Measurements from ENCODE around the gene BLID. TPM values are rescaled to one million over a fixed set of nuclear protein-coding genes. Genes with fewer than 3 reads are reported as not detected.

BLID gene
- total RNA-seq, 1 experiment from 2014 or later, result 2.0 TPM

DNA sequence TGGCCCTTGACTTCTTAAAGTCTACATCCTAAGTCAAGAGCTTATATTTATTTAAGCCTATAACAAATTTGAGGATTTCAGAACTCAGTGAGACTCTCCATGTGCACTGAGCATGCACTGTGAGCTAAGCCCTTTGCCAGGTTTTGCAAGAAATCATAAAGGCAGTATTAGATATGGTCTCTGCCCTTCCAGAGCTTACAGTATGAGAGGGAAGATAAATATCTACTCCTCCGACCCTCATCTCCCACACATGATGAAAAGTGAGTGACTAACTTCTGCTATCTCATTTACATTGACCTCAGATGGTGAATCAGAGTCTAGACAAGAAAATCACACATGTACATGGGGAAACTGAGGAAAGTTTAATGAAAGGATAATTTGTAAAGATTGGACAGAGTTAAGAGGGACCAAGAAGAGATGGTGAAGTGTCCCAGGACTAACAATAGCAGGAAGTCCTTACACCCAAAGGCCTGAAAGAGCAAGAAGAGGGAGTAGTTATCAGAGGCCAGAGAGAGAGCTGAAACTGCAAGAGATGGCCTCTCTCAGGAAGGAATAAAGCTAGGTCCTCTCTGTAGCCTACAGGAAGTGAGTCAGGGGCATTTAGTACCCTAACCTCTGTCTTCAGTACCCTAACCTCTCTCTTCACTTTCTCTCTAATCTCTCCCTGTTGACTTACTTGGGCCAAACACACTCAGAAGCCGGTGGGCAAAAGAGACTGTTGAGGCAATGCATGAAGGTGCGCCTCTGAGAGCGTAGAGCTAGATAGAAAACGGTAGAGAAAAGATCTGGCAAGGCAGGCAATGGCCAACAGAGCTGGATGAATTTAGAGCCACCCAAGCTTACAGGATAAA is 23.0 kb upstream of the BLID start:
- H3K4me3 ChIP-seq, result no peak overlapping the region
- peaks cover 11% of the 10 kb centered on the region for H3K36me3 ChIP-seq (ENCODE audit: low read depth)
- ChIA-PET CTCF (no interaction called here), POLR2A (ENCODE audit: unreplicated experiment) (no interaction called here)
- no peak overlapping the region for H3K4me2 ChIP-seq
- peaks cover 17% of the 10 kb centered on the region; the same call in 1 of the 2 replicates for H3K79me2 ChIP-seq (ENCODE audit: low read depth)
- no peaks in the 10 kb centered on the region for H4K20me1 ChIP-seq (ENCODE audit: insufficient read depth)
- peaks cover 55% of the 10 kb centered on the region for H3K4me1 ChIP-seq (replicated peaks; ENCODE audit: insufficient read depth)
- intact Hi-C loops (cut with micrococcal nuclease; ENCODE audit: unreplicated experiment), result loop anchor here (10.0 kb wide), 1 partner anchor 484 kb away; no protein-coding TSS in a partner anchor
- no peak for DNase-seq
- no peaks in the 10 kb centered on the region for H3K9me2 ChIP-seq (ENCODE audit: insufficient read depth)
- no peaks in the 10 kb centered on the region; the same call in 1 of the 2 replicates for H3K9me3 ChIP-seq (ENCODE audit: insufficient read depth, low read depth)
- no peak overlapping the region for H2AFZ ChIP-seq
- TF ChIP-seq, protein P1, sequence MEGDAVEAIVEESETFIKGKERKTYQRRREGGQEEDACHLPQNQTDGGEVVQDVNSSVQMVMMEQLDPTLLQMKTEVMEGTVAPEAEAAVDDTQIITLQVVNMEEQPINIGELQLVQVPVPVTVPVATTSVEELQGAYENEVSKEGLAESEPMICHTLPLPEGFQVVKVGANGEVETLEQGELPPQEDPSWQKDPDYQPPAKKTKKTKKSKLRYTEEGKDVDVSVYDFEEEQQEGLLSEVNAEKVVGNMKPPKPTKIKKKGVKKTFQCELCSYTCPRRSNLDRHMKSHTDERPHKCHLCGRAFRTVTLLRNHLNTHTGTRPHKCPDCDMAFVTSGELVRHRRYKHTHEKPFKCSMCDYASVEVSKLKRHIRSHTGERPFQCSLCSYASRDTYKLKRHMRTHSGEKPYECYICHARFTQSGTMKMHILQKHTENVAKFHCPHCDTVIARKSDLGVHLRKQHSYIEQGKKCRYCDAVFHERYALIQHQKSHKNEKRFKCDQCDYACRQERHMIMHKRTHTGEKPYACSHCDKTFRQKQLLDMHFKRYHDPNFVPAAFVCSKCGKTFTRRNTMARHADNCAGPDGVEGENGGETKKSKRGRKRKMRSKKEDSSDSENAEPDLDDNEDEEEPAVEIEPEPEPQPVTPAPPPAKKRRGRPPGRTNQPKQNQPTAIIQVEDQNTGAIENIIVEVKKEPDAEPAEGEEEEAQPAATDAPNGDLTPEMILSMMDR (conservative IDR thresholded peaks at IDR 0.05), result no peak
- peak overlapping the region; percentile 74; the same call in 1 of the 2 replicates for H3K27ac ChIP-seq
- peaks cover 37% of the 10 kb centered on the region for H3F3A ChIP-seq (ENCODE audit: insufficient read depth, low read depth)
- no peaks in the 10 kb centered on the region for H3K27me3 ChIP-seq (ENCODE audit: insufficient read depth, low read depth)
- BruUV-seq (replicated peaks), result no TSS peak

DNA sequence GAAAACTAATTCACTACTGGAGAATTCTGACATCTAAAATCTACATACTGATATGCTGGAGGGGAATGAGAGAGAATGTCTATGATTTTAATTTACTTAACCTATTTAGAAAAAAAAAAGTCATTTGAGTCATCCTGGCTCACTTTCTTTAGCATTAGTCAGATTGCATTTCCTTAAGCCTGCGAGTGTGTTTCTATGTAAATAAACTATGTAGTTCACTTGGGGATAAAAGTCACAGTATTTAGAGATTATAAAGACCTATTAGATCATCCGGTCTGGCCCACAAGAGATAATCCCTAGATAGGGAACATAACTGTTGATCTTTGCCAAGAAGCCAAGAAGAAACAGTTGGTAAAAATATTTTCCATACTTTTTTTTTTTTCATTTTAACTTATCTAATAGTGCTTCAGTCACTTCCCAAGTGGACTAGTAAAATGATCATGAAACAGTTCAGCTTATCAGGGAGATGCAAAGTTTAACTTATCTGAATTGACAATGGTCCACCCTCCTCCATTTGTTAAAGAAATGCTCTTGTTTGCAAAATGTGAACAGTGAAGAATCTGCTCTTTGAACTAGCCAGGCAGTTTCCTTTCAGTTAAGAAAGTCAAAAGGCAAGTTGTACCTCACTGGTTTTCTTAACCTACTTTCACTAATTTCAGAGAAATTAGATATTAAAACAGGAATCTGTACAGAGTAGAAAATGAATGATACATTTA is 21.2 kb upstream of the BLID start:
- BruUV-seq (replicated peaks), result no TSS peak
- no peak overlapping the region for H2AFZ ChIP-seq
- H3K27ac ChIP-seq, result peak overlapping the region; percentile 74
- ChIA-PET POLR2A (ENCODE audit: unreplicated experiment) (no interaction called here), CTCF (no interaction called here)
- H3K9me3 ChIP-seq (ENCODE audit: insufficient read depth, low read depth), result no peaks in the 10 kb centered on the region; the same call in 1 of the 2 replicates
- H3K79me2 ChIP-seq (ENCODE audit: low read depth), result peaks cover 17% of the 10 kb centered on the region; the same call in 1 of the 2 replicates
- no peaks in the 10 kb centered on the region for H3K27me3 ChIP-seq (ENCODE audit: insufficient read depth, low read depth)
- intact Hi-C loops (cut with micrococcal nuclease; ENCODE audit: unreplicated experiment), result loop anchor here (1.0 to 10.0 kb wide), 2 partner anchors 60 to 482 kb away; no protein-coding TSS in a partner anchor
- H3K4me1 ChIP-seq (replicated peaks; ENCODE audit: insufficient read depth), result peaks cover 55% of the 10 kb centered on the region
- peak overlapping the region; percentile 32 for H3K4me2 ChIP-seq
- TF ChIP-seq, protein P1 (conservative IDR thresholded peaks at IDR 0.05), result no peak
- no peak for TF ChIP-seq EZH2 (IDR thresholded peaks at IDR 0.05; ENCODE audit: low read depth)
- H4K20me1 ChIP-seq (ENCODE audit: insufficient read depth), result no peaks in the 10 kb centered on the region
- H3F3A ChIP-seq (ENCODE audit: insufficient read depth, low read depth), result peaks cover 37% of the 10 kb centered on the region
- peak in 1 of 2 experiments; percentile 95 for DNase-seq
- no peaks in the 10 kb centered on the region for H3K9me2 ChIP-seq (ENCODE audit: insufficient read depth)
- peaks cover 11% of the 10 kb centered on the region for H3K36me3 ChIP-seq (ENCODE audit: low read depth)
- H3K4me3 ChIP-seq, result no peak overlapping the region

DNA sequence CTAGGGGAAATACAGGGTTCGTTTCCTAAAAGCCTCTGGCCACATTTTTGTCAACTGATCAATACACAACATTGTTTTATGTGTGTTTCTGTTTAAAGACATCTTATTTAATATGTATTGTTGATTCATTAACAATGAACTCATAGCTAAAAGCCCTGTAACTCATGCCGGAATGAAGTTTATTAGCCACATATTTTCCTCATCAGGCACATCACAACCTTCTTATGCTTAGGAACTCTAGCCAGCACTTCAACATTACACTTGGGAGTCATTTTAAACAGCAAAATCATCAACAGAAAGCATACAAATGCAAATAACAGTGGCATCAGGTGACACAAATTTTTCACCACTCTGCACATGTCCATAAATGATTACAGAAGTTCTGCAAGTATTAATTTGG is 15.1 kb upstream of the BLID start:
- Histone ChIP-seq H3K27ac (no peak overlapping the region), H3K27me3 (ENCODE audit: insufficient read depth, low read depth) (no peaks in the 10 kb centered on the region), H3K9me3 (ENCODE audit: insufficient read depth, low read depth) (no peaks in the 10 kb centered on the region; the same call in 1 of the 2 replicates), H3F3A (ENCODE audit: insufficient read depth, low read depth) (no peaks in the 10 kb centered on the region), H2AFZ (no peak overlapping the region), H4K20me1 (ENCODE audit: insufficient read depth) (no peaks in the 10 kb centered on the region), H3K4me3 (no peak overlapping the region), H3K9me2 (ENCODE audit: insufficient read depth) (no peaks in the 10 kb centered on the region), H3K79me2 (ENCODE audit: low read depth) (peaks cover 19% of the 10 kb centered on the region), H3K4me2 (no peak overlapping the region), H3K36me3 (ENCODE audit: low read depth) (peaks cover 21% of the 10 kb centered on the region), H3K4me1 (replicated peaks; ENCODE audit: insufficient read depth) (no peaks in the 10 kb centered on the region)
- CTCF ChIA-PET, result no interaction called here
- no peak for DNase-seq
- no TSS peak for BruUV-seq (replicated peaks)
- no peak for TF ChIP-seq EZH2 (IDR thresholded peaks at IDR 0.05; ENCODE audit: low read depth)
- TF ChIP-seq, protein P1 (conservative IDR thresholded peaks at IDR 0.05), result no peak
- intact Hi-C loops (cut with micrococcal nuclease; ENCODE audit: unreplicated experiment), result loop anchor here (10.0 kb wide), 1 partner anchor 476 kb away; no protein-coding TSS in a partner anchor
- POLR2A ChIA-PET (ENCODE audit: unreplicated experiment), result no interaction called here

Data from PC-9 (cell line).